ENCODE data around the gene FAM72A.

FAM72A gene

DNA sequence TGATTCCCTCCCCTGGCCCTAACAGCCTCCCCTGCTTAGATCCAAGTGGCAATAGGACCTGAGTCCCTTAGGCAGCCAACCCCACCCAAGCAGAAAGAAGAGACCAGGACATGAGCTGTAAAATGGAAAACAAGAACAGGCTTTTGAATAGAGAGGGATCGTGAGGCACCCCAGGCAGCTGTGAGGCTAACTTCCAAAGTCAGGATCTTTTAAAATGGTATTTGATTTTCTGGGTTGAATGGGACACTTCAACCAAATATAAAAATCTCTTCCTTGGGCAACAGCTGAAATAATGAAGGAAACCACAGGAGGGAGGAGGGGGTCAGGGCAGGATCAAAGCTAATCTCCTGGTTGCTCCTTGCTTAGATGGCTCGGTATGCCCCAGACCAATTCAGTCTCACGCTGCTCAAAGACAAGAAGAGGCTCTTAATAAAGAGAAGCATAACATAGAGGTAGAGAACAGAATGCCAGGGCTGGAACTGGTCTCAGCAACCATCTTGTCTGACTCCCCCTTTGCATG lies 56.8 kb downstream of the FAM72A start:
- no peak for DNase-seq

DNA sequence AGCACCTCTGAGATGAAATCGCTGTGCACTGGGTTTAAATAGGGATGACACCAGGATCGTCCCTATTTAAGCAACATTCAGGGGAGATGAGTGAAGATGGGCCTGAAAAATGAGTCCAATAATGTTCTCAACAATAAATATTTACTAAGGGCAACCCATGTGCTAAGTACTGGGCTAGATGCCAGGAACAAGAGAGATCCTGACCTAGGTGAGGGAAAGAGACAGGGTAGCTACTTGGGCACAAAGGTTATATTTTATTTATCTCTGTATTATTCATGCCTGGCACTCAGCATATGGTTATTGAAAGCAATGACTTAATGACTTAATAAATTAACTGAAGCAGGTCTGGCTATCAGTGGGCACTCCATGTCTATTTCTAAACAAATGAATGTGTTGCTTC lies 58.0 kb downstream of the FAM72A start:
- DNase-seq = no peak

DNA sequence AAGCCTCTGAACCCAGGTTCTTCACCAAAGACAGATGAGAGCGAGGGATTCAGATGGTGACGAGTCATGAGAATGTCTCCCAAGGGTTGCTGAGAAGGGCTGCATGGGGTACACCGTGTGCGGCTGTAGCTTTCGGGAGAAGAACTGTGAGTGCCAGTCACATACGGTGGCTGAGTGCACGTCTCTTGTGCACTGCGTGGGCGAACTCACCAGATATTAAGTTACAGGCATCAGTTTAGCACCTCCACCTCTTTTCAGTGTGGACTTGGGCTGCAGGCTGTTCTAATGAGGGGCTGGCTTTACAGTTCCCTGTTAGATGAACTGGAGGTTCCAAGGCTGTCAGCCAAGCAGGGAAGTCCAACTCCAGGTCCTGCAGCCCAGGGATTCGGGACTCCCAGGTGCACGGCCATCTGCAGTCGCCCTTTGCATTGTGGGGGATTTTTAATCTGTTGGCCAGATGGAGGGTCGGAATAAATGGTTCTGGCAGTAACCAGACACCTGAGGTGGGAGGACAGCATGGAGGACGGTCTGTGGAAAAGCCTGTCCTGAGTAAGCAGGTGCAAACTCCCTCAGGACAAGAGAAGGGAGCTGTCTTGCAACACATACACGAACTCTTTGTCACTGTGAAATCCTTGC lies 59.0 kb downstream of the FAM72A start:
- no peak for DNase-seq

DNA sequence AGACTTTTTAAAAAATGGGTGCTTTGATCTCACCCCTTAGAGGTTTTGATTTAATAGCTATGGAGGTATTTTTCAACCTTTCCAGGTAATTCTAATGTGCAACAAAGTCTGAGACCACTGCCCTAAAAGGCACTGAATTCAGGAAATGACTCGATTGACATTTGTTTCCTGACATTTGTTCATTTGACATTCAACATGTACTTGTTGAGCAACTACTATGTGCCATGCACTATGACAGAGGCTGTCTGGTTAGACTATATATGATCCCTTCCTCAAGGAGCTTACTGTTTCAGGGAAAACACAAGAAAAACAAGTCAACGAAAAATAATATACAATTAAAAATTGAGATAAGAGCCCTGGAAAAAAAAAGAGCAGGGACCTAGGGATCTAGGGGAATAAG lies 59.9 kb downstream of the FAM72A start:
- DNase-seq = no peak

DNA sequence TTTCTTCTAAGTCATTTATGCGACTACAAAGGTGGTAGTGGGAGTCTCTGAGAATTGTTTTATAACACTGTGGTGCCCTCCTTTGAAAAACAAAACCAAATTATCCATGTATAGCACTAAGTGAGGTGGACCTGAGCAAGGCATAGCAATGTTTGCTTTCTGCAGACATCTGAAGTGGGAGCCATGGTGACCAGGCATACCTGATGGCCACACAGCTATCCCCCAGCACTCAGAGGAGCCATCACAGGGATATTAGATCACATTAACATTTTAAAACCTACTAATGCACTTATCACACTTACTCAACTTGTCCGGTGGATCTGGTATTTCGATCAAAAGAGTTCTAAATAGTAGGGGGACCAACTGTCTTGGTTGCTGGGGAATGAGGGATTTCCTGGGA lies 60.6 kb downstream of the FAM72A start:
- no peak for DNase-seq

DNA sequence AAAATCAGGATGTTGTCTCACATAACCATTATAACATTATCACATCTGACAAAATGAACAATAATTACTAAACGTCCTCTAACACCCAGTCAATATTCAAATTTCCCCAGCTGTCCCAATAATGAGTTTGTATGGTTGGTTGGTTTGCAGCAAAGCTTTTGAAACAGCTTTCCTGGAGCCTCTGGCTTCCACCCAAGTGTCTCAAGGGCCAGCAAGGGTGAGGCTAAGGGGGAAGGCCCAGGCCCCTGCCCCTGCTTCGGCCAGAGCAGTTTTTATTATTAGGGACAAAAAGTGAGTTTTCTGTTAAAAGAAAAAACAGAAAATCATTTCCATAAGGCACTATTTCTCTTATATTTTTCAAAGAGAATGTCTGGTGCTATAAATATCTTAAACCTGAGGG lies 66.4 kb downstream of the FAM72A start:
- no peak for DNase-seq

Measured in CD4-positive, alpha-beta T cell treated with Interleukin-21 for 1 hour (primary cell).